ENCODE results near the gene HIBCH.

DNA sequence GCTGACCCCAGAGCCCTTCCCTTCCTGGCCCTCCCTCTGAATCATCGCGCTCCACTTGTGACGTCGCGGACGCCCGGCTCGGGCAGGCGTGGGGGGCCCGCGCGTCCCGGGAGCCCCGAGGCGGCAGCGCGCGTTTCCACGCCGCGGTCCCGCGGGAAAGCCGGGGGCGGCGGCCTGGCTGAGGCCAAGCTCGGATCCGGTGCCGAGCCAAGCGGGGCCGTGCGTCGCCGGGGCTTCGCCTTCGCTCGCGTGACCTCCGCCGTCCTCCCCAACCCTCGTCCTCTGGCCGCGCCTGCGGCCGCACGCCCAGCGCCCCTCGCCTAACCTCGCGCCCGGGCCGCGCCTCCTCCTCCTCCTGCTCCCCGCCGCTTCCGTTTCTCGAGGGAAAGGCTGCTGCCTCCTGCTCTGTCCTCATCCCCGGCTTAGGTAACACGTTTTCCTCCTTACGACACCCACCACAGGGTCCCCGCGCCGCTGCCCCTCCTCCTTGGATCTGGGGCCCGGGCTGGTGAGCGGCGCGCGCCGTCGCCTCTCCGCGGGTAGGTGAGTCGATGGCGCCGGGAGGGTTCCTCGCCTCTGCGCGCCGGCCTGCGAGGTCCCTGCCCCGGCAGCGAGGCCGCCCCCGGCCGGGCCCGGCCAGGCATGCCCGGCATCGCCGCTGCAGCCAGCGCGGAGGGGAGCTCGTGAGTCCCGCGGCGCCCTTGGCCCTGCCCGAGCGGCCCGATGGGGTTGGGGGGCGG, 24.1 kb upstream of the HIBCH start, which contains the start of gene INPP1:
- TF ChIP-seq, protein P1, sequence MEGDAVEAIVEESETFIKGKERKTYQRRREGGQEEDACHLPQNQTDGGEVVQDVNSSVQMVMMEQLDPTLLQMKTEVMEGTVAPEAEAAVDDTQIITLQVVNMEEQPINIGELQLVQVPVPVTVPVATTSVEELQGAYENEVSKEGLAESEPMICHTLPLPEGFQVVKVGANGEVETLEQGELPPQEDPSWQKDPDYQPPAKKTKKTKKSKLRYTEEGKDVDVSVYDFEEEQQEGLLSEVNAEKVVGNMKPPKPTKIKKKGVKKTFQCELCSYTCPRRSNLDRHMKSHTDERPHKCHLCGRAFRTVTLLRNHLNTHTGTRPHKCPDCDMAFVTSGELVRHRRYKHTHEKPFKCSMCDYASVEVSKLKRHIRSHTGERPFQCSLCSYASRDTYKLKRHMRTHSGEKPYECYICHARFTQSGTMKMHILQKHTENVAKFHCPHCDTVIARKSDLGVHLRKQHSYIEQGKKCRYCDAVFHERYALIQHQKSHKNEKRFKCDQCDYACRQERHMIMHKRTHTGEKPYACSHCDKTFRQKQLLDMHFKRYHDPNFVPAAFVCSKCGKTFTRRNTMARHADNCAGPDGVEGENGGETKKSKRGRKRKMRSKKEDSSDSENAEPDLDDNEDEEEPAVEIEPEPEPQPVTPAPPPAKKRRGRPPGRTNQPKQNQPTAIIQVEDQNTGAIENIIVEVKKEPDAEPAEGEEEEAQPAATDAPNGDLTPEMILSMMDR (IDR thresholded peaks at IDR 0.05; ENCODE audit: extremely low read depth in 1 of 2, insufficient read depth in 1 of 2, low read depth in 1 of 2, low read length in 2 of 2): no peak
- TF ChIP-seq GATA2 (IDR thresholded peaks at IDR 0.05; ENCODE audit: insufficient read depth, insufficient read length, low read depth, low read length): no peak
- TF ChIP-seq POLR2AphosphoS5 (IDR thresholded peaks at IDR 0.05; ENCODE audit: insufficient read depth, low read depth, low read length): peak; percentile 82
- TF ChIP-seq POLR2A (IDR thresholded peaks at IDR 0.05; ENCODE audit: low read depth, low read length): peak; percentile 63
- no peak for TF ChIP-seq EZH2 (IDR thresholded peaks at IDR 0.05; ENCODE audit: borderline replicate concordance, low read depth, low read length, severe bottlenecking)
- TF ChIP-seq, protein P2, sequence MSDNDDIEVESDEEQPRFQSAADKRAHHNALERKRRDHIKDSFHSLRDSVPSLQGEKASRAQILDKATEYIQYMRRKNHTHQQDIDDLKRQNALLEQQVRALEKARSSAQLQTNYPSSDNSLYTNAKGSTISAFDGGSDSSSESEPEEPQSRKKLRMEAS (IDR thresholded peaks at IDR 0.05; ENCODE audit: insufficient read depth, insufficient read length): no peak
